T1000 (cell line): ENCODE data around the gene F2R.

ENCODE experiments used
- DNase-seq: peaks from one replicate; lab custom pipeline; 2025; ENCODE audit warnings: mixed read lengths; lab: John Stamatoyannopoulos, UW

Gene F2R

GRCh38 chr5:76690704-76691466 is 25.0 kb upstream of the F2R start:
- no peak for DNase-seq

- DNase-seq = no peak
These were observed 24.3 kb upstream of the F2R start for GRCh38 chr5:76691467-76692273.

GRCh38 chr5:76692274-76692540 is 23.7 kb upstream of the F2R start:
- no peak for DNase-seq

GRCh38 chr5:76692651-76693050 is 23.3 kb upstream of the F2R start:
- no peak for DNase-seq

GRCh38 chr5:76693141-76693540 is 22.8 kb upstream of the F2R start:
- DNase-seq = no peak

- no peak for DNase-seq
These were observed 21.6 kb upstream of the F2R start for GRCh38 chr5:76694317-76694716.

GRCh38 chr5:76695346-76695745 is 20.6 kb upstream of the F2R start:
- DNase-seq = no peak

- DNase-seq = no peak
These were observed 19.7 kb upstream of the F2R start for GRCh38 chr5:76696251-76696650.

- no peak for DNase-seq
These were observed 18.3 kb upstream of the F2R start for GRCh38 chr5:76697670-76698069.

GRCh38 chr5:76700571-76700970 is 15.4 kb upstream of the F2R start:
- DNase-seq = no peak

- no peak for DNase-seq
These were observed 14.6 kb upstream of the F2R start for GRCh38 chr5:76701298-76701697.

GRCh38 chr5:76703707-76704106 is 12.2 kb upstream of the F2R start:
- no peak for DNase-seq

- no peak for DNase-seq
These were observed 11.7 kb upstream of the F2R start for GRCh38 chr5:76704131-76704663.

GRCh38 chr5:76705574-76705973 is 10.4 kb upstream of the F2R start:
- DNase-seq = no peak

GRCh38 chr5:76709762-76710161 is 6.2 kb upstream of the F2R start:
- no peak for DNase-seq

GRCh38 chr5:76710991-76711390 is 4.9 kb upstream of the F2R start:
- no peak for DNase-seq

- no peak for DNase-seq
These were observed 1.0 kb upstream of the F2R start for GRCh38 chr5:76714751-76715485.

GRCh38 chr5:76715486-76715735 is 515 bp upstream of the F2R start:
- DNase-seq = no peak

GRCh38 chr5:76716456-76717157 is 681 bp downstream of the F2R start:
- no peak for DNase-seq

- no peak for DNase-seq
These were observed 1.5 kb downstream of the F2R start for GRCh38 chr5:76717222-76718083.

- DNase-seq = no peak
These were observed 2.5 kb downstream of the F2R start for GRCh38 chr5:76718381-76718832.
